ENCODE results near the gene ERICH6.

Gene ERICH6

GRCh38 chr3:150736903-150737832 is 33.4 kb upstream of the ERICH6 start:
- in situ Hi-C loops (cut with HindIII; ENCODE audit: low sequenced_read_pairs), result no loop called here

- in situ Hi-C loops (cut with HindIII; ENCODE audit: low sequenced_read_pairs), result no loop called here
These were observed 32.6 kb upstream of the ERICH6 start for GRCh38 chr3:150736316-150736719.

GRCh38 chr3:150734795-150735119 is 31.0 kb upstream of the ERICH6 start:
- in situ Hi-C loops (cut with HindIII; ENCODE audit: low sequenced_read_pairs), result no loop called here

- in situ Hi-C loops (cut with HindIII; ENCODE audit: low sequenced_read_pairs), result no loop called here
These were observed 30.4 kb upstream of the ERICH6 start for GRCh38 chr3:150733936-150734794.

GRCh38 chr3:150733373-150733935 is 29.7 kb upstream of the ERICH6 start:
- in situ Hi-C loops (cut with HindIII; ENCODE audit: low sequenced_read_pairs), result no loop called here

GRCh38 chr3:150729682-150730360 is 26.1 kb upstream of the ERICH6 start:
- in situ Hi-C loops (cut with HindIII; ENCODE audit: low sequenced_read_pairs), result no loop called here

- in situ Hi-C loops (cut with HindIII; ENCODE audit: low sequenced_read_pairs), result no loop called here
These were observed 24.2 kb upstream of the ERICH6 start for GRCh38 chr3:150727653-150728502.

- in situ Hi-C loops (cut with HindIII; ENCODE audit: low sequenced_read_pairs), result no loop called here
These were observed 21.8 kb upstream of the ERICH6 start for GRCh38 chr3:150725548-150725947.

GRCh38 chr3:150723946-150724345 is 20.2 kb upstream of the ERICH6 start:
- in situ Hi-C loops (cut with HindIII; ENCODE audit: low sequenced_read_pairs), result no loop called here

GRCh38 chr3:150722267-150722666 is 18.5 kb upstream of the ERICH6 start:
- in situ Hi-C loops (cut with HindIII; ENCODE audit: low sequenced_read_pairs), result no loop called here

GRCh38 chr3:150721285-150722130 is 17.8 kb upstream of the ERICH6 start:
- in situ Hi-C loops (cut with HindIII; ENCODE audit: low sequenced_read_pairs), result no loop called here

GRCh38 chr3:150720444-150720843 is 16.7 kb upstream of the ERICH6 start:
- in situ Hi-C loops (cut with HindIII; ENCODE audit: low sequenced_read_pairs), result no loop called here

GRCh38 chr3:150710097-150710496 is 6.4 kb upstream of the ERICH6 start:
- in situ Hi-C loops (cut with HindIII; ENCODE audit: low sequenced_read_pairs), result no loop called here

- in situ Hi-C loops (cut with HindIII; ENCODE audit: low sequenced_read_pairs), result no loop called here
These were observed 393 bp downstream of the ERICH6 start for GRCh38 chr3:150703299-150703755.

- in situ Hi-C loops (cut with HindIII; ENCODE audit: low sequenced_read_pairs), result no loop called here
These were observed 4.6 kb downstream of the ERICH6 start for GRCh38 chr3:150699068-150699639.

GRCh38 chr3:150697646-150698045 is 6.1 kb downstream of the ERICH6 start:
- in situ Hi-C loops (cut with HindIII; ENCODE audit: low sequenced_read_pairs), result no loop called here

GRCh38 chr3:150691414-150692040 is 12.2 kb downstream of the ERICH6 start:
- in situ Hi-C loops (cut with HindIII; ENCODE audit: low sequenced_read_pairs), result no loop called here

- in situ Hi-C loops (cut with HindIII; ENCODE audit: low sequenced_read_pairs), result no loop called here
These were observed 16.1 kb downstream of the ERICH6 start for GRCh38 chr3:150687613-150688012.

Measured in endothelial cell of hepatic sinusoid (primary cell).